Measurements from ENCODE around the gene LRP2. TPM values are rescaled to one million over a fixed set of nuclear protein-coding genes. Genes with fewer than 3 reads are reported as not detected.

Gene LRP2
- total RNA-seq, 1 donor, result under 0.01 TPM

DNA sequence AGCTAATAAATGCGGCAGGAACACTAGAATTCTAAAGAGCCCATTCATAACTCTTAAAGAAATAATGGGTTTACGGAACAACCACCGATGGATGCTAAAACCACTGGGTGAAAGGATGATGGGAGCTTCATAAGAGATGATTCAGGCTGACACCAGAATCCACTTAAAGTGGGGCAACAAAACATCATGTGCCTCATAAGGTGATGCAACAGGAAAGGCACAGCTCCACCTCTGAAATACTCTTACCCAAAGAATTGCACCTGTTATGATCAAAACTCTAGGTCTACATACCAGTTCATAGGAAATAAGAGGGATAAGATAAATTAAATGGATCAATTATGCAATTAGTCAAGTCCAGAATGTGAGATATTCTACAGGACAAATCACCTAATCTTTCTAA lies 161.6 kb downstream of the LRP2 start:
- TF ChIP-seq, protein P1, sequence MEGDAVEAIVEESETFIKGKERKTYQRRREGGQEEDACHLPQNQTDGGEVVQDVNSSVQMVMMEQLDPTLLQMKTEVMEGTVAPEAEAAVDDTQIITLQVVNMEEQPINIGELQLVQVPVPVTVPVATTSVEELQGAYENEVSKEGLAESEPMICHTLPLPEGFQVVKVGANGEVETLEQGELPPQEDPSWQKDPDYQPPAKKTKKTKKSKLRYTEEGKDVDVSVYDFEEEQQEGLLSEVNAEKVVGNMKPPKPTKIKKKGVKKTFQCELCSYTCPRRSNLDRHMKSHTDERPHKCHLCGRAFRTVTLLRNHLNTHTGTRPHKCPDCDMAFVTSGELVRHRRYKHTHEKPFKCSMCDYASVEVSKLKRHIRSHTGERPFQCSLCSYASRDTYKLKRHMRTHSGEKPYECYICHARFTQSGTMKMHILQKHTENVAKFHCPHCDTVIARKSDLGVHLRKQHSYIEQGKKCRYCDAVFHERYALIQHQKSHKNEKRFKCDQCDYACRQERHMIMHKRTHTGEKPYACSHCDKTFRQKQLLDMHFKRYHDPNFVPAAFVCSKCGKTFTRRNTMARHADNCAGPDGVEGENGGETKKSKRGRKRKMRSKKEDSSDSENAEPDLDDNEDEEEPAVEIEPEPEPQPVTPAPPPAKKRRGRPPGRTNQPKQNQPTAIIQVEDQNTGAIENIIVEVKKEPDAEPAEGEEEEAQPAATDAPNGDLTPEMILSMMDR (IDR thresholded peaks at IDR 0.05; ENCODE audit: insufficient read depth, low read depth, low read length), result no peak
- no peak for DNase-seq (ENCODE audit: low read depth)

DNA sequence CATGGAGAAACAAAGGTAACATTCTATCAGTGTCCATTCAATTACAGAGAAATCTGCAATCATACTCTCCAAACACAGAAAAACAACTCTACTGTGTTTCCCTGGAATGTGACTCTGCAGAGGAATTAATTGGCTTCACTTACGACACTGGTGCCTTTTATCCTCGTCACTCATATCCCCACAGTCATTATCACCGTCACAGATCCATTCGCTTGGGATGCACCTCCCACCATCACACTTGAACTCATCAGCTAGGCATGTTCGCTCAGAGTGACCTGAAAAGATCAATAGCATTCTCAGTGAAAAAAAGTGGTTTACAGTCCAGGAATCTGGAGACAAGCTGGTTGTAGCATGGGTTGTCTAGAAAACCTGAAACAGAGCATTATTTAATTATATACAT lies 168.7 kb downstream of the LRP2 start:
- TF ChIP-seq, protein P1 (IDR thresholded peaks at IDR 0.05; ENCODE audit: insufficient read depth, low read depth, low read length), result no peak
- DNase-seq (ENCODE audit: low read depth), result no peak
- H3K4me3 ChIP-seq (ENCODE audit: low read depth, low read length), result no peak overlapping the region

More for the DNA sequence above, 161.6 kb downstream of the LRP2 start:
- no peak overlapping the region for H3K4me3 ChIP-seq (ENCODE audit: low read depth, low read length)

DNA sequence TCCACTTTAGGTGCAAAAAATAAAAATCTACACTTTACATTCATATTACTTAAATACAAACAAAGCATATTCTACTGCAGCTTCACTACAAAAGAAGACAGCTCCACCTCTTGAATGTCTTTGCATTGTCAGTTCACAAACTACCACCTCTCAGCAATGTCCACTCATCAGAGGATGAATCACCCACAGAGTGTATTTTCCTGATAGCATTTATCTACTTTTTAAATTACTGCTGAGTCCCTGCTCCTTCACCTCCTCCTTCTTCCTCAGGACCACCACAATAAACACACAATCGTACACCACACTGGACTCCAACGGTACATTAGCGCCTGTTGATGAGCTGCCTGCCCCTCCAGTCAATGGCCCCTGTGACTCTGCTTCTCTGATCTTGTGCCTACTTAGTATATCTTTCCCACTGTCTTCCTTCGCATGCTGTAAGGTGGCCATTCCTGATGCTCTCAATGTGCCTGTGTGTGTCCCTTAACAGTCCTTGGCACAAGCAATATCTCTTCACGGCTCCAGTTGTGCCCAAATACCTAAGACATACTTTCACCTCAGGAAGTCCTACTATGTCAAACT lies 172.0 kb downstream of the LRP2 start:
- no peak for DNase-seq (ENCODE audit: low read depth)
- TF ChIP-seq, protein P1 (IDR thresholded peaks at IDR 0.05; ENCODE audit: insufficient read depth, low read depth, low read length), result no peak
- H3K4me3 ChIP-seq (ENCODE audit: low read depth, low read length), result no peak overlapping the region

DNA sequence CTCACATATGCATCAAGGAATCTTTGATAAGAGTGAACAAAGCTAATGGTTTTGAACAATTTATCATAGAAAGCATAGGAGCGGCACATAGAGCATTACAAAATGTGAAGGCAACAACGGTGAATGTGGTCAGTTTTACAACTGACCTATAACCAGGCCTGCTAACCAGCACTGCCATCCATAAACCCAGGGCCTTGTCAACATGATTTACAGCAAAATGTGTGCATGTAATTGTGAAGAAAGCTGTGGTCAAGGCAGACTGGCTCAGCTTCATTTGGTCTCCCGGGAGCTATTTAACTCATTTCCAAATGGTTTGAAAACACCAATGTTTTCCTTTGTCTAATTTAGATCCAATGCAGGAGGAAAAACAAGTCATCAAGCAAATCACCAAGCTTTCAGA lies 173.2 kb downstream of the LRP2 start:
- TF ChIP-seq, protein P1 (IDR thresholded peaks at IDR 0.05; ENCODE audit: insufficient read depth, low read depth, low read length), result no peak
- no peak overlapping the region for H3K4me3 ChIP-seq (ENCODE audit: low read depth, low read length)
- no peak for DNase-seq (ENCODE audit: low read depth)

DNA sequence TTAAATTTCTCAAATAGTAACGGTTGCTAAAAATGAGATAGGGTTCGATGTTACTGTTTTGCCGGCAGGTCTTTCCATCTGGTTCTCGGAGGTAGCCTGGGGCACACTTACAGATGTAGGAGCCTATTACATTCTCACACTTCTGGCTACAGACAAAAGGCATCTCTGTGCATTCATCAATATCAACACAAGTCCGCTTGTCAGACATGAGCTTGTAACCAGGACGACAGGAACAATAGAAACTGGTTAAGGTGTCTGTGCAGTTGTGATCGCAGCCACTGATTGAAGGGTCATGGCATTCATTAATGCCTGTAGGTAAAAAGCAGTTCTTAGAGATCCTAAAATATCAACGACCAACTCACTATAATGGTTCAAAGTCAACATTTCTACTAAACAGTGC lies 176.6 kb downstream of the LRP2 start:
- no peak for DNase-seq (ENCODE audit: low read depth)
- TF ChIP-seq, protein P1 (IDR thresholded peaks at IDR 0.05; ENCODE audit: insufficient read depth, low read depth, low read length), result no peak
- no peak overlapping the region for H3K4me3 ChIP-seq (ENCODE audit: low read depth, low read length)

DNA sequence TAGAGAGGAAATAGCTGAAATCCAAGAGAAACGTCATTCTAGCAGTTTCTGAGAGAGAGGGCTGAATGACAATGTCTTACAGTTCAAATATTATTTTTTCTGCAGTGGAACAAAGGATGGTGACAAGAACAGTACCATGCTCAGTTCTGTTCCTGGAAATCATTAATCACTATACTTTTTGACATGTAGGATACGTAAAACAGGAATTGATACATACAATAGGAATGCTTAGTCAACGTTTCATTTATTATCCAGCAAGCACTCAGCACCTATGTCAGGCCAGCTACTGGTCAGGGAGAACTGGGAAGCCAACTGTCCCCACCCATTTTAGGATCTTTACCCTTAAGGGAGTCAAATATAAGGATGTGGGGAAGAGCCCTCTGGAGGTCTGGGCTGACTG lies 178.3 kb downstream of the LRP2 start:
- DNase-seq (ENCODE audit: low read depth), result no peak
- no peak overlapping the region for H3K4me3 ChIP-seq (ENCODE audit: low read depth, low read length)
- TF ChIP-seq, protein P1 (IDR thresholded peaks at IDR 0.05; ENCODE audit: insufficient read depth, low read depth, low read length), result no peak

DNA sequence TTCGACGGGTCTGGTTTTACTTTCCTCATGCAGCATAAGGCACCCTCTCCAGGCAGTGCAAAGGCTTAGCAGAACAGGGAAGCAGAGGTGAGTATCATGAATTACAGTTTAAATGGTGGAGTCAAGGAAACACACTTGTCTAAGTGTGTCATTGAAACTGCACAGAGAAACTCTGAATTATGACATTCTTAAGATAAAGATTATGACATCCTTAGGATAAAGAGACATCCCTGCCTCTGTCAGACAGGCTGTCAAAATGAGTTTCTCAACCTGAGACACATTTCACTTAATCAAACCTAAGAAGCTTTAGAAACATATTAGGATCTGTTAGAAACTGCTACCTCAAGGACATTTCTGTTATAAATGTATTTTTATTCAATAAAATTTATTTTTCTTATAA lies 179.8 kb downstream of the LRP2 start:
- DNase-seq (ENCODE audit: low read depth), result no peak
- no peak overlapping the region for H3K4me3 ChIP-seq (ENCODE audit: low read depth, low read length)

More for the DNA sequence above, 179.8 kb downstream of the LRP2 start:
- TF ChIP-seq, protein P1 (IDR thresholded peaks at IDR 0.05; ENCODE audit: insufficient read depth, low read depth, low read length), result no peak
